ENCODE data around the gene TNS3.

Gene TNS3

GRCh38 chr7:47292832-47293309 is 289.0 kb downstream of the TNS3 start:
- DNase-seq: no peak

GRCh38 chr7:47291461-47292081 is 290.3 kb downstream of the TNS3 start:
- no peak for DNase-seq

DNA sequence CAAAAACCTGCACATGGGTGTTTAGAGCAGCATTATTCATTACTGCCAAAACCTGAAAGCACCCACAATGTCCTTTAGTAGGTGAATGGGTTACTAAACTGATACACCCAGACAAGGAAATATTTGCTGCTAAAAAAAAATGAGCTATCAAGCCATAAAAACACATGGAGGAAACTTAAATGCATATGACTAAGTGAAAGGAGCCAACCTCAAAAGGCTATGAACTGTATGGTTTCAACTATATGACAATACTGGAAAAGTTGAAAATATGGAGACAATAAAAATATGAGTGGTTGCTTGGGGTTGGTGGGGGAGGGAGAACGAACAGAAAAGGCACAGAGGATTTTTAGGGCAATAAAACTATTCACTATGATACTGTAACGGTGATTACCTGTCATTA is 291.0 kb downstream of the TNS3 start:
- no peak for DNase-seq

GRCh38 chr7:47290466-47290865 is 291.4 kb downstream of the TNS3 start:
- DNase-seq: no peak

GRCh38 chr7:47288060-47288459 is 293.9 kb downstream of the TNS3 start:
- no peak for DNase-seq

DNA sequence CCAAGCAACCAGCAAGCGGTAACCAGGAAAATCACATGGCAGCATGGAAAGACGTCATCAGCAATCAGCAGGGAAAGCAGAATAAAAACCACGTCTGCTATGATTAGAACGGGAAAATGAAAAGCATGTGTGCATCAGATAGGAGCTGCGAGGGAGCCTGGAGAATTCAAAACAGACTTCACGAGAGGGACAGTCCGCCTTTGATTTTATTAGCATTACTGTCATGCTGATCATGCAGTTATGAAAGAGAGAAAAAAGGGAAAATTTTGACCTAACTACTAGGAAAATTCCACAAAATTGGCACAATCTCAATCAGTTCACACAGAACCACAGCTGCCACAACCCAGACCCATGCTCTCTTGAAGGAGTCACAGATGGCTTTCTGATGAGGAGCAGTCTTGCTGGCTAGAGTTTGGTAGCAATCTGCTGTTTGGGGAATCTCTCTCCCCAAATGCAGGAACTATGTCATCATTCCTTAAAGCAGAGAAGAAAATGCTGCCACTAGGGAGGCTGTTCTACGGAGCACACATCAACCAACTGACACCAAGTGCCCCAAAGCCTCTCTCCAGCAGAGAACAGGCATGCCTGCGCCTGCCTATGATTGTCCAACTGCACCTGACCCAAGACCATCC is 295.9 kb downstream of the TNS3 start:
- no peak for DNase-seq

DNA sequence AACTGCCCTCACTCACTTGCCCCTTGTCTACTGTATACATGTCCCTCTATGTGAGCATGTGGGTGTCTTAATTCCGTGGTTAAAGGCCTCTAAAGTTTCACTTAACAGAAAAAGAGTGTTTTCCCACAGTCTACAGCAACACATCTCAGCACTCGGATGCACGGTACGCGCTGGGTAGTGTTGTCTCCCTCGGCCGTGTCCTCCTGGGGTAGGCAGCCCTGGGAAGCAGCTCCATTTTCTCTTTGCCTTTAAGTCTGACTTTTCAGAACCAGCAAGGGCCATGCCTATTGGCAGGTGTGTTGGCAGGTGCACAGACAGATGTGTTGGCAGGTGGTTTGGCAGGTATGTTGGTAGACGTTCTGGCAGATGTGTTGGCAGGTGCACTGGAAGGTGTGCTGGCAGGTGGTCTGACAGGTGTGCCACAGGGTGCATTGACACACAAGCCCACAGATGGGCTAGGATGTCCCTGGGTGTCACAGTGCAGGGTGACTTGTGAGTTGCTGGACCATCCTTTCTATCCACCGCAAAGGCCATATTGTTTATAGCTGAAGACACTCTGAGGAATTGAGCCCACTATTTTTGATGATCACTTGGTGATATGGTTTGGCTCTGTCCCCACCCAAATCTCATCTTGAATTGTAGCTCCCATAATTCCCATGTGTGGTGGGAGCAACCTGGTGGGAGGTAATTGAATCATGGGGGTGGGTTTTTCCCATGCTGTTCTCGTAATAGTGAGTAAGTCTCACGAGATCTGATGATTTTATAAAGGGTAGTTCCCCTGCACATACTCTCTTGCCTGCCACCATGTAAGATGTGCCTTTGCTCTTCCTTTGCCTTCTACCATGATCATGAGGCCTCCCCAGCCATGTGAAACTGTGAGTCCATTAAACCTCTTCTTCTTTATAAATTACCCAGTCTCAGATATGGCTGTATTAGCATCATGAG is 296.9 kb downstream of the TNS3 start:
- DNase-seq: no peak

GRCh38 chr7:47283497-47284131 is 298.3 kb downstream of the TNS3 start:
- no peak for DNase-seq

GRCh38 chr7:47282790-47283496 is 299.0 kb downstream of the TNS3 start:
- no peak for DNase-seq

DNA sequence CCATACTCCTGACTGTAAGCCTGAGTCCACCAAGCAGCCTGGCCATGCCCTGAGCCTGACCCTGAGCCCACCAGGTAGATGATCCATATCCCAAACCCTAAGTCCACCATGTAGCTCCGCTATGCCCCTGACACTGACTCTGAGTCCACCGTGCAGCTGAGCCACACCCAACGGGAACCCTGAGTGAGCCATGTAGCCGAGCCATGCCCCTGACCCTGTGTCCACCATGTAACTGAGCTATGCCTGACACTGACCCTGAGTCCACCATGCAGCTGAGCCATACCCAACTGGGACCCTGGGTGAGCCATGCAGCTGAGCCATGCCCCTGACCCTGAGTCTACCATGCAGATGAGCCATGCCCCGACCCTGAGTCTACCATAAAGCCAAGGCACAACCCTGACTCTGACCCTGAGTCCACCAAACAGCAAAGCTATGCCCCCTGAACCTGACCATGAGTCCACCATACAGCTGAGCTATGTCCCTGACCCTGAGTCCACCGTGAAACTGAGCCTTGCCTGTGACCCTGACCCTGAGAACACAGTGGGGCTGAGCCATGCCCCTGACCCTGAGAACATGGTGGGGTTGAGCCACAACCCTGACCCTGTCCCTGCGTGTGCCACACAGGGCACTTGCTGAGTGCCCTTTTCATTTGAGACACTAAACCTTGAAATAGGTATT is 299.8 kb downstream of the TNS3 start:
- DNase-seq: no peak

GRCh38 chr7:47281161-47281560 is 300.8 kb downstream of the TNS3 start:
- DNase-seq: no peak

DNA sequence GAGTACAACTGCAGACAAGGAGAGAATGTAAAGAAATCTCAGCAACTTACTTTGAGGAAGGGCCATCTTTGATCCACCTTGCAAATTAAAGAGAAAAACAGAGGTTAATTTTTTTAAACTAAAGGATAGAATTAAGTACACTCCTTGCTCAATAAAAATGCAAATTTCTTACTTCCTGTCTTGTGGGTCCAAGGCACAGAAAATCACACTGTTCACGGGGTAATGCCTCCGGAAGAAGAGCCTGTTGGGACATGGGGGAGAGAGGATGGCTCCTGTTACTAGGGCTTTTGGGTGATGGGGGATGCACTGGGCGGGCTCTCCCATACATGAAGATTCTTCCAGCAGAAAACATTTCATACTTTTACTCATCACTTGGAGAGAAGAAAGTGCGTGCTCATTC is 301.8 kb downstream of the TNS3 start:
- DNase-seq: no peak

- no peak for DNase-seq
These were observed 303.9 kb downstream of the TNS3 start for GRCh38 chr7:47278043-47278442.

DNA sequence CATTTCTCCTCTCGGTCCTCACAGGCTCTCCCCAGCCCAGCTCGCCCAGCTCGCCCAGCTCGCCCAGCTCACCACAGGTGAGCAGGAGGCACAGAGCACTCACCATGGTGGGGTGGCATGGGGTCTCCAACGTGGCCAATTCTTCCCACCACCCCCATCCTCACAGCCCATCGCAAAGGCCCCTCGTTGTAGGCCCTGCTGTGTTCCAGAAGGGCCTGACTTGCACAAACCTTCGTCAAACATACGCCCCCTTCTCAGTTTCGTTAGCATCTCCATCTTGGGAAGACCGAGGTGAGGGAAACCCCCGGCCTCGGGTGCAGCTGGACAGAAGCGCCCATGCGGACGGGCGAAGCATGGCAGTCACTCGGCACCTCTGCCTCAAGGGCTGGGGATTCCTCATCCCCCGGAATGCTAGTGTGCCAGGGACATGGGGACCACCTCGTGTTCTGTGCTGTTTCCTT is 304.6 kb downstream of the TNS3 start:
- DNase-seq: no peak

DNA sequence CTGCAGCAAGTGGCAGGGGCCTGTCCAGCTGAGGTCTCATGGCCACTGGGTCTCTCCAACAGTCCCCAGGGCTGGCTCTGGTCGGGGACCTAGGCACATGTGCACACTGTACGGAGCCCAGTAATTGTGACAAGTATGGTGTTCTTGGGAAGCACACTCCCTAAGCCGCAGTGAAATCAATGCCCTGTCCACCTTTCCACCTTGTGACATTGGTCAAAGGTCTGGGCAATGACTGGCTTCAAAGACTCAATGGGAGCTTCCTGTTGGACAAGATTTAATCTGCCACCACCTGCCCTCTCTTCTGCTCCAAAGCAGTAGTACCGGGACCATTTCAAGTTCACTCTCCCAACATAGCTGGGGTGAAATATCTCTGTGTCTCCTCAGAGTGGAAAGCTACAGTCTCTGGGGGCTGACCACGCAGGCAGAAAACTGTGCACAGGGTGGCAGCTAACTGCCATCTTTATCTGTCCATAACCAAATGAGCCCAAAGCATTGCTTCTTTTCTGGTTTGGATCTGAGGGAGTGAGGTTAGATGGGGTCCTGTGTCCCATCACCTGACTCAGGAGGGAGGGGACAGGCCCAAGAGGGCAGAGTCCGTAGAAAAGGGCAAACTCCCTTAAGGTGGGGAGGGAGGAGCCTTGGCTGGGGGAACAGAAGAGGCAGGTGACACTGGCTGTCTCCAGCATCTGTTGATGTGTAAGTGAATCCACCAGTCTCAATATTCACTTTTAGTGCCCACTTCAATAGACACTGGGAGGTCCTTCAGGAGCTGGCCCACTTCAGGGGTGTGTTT is 307.7 kb downstream of the TNS3 start:
- DNase-seq: no peak

DNA sequence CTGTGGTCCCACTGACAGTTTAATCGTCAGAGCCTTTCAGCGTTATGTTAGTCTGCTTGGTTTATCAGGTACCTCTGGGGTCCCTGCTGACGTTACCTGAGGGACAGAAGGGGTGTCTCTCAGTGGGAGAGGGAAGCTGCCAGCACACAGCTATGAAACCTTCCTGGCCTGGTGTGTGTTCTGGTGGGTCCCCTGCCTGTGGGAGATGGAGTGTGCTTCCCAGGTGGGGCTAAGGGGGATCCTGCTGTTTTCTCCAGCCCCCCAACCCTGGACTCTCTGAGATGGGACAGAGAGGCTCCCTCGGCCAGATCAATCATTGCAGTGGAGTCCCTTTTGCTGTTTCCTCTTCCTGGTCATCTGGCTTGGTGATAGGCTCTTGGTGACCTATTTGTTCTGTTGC is 308.8 kb downstream of the TNS3 start:
- DNase-seq: no peak

DNA sequence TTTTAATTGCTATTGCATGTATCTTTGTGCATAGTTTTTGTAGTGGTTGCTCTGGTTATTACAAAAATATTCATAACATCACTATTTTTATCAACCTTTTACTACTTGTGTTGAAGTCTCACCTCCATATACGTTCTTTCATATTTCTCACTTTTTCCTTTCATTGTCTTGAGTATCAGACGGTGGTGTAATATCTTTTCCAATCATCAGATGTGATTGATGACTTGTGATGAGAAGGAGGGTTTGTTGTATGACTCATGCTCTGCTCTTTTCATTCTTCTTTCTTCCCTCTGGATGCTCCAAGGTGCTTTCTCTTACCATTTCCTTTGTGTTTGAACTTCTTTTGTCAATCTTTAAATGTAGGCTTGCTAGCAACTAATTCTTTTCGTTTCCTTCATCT is 310.2 kb downstream of the TNS3 start:
- DNase-seq: no peak

DNA sequence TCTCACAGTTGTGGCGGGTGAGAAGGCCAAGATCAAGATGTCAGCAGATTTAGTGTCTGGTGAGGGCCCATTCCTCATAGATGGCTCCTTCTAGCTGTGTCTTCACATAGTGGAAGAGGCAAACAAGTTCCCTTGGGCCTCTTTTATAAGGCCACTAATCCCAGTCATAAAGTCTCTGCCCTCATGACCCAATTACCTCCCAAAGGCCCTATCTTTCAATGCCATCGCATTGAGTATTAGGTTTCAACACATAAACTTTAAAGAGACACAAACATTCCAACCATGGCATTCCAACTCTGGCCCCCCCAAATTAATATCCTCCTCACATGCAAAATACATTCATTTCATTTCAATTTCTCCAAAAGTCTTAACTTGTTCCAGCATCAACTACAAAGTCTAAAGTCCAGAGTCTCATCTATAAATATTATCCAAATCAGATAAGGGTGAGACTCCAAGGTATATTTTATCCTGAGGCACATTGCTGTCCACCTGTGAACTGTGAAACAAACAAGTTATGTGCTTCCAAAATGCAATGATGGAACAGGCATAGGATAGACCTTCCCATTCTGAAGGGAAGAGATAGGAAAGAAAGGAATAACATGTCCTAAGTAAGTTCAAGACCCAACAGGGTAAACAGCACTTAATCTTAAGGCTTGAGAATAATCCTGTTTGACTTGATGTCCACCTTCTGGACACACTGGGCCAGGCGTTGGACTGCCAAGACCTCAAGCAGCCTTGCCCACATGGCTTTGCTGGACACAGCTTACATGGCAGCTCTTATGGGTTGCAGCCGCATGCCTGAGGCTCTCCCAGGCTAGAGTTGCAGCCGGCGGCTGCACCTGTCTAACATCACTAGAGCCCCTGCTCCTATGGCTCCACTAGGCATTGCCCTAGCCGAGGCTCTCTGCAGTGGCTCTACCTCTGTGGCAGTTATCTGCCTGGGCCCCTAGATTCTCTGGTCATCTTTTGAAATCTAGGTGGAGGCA is 312.8 kb downstream of the TNS3 start:
- DNase-seq: no peak

DNA sequence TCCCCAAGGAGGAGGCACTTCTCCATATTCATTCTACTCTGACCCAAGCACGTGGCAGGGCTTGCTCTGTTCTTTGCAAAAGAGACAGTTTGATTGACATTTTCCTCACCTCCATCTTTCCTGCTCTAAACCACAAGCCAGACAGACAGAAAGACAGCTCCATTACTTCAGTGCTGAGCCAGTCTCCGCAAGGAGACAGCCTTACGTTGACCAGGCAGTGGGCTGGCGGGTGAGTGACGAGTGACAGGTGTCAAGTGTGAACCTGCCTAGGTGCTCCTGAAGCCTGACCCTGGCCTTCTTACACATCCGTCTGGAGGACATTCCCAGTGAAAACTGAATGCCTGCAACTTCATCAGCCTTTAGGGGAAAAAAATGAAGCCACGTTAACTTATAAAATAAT is 314.6 kb downstream of the TNS3 start:
- no peak for DNase-seq

DNA sequence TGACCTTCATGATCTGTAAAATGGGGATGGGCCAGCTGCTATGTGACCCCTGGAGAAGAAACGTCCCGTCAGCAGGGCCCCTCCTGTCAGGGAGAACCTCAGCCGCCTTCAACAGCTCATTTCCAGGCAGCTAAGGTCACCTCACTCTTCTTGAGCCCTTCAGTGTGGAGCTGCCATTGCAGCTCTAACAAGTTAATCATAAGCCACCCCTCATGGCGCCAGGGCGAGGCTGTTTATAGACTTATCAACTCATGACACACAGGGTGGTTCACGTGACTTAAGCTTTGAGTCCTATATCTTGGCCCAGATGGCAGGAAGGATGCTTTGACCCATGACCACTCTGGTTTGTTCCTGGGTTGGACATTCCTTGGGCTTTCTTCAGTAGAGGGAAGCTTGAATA is 315.1 kb downstream of the TNS3 start:
- DNase-seq: no peak
